Colonic mucosa (tissue), 4 donors: ENCODE results near the gene EFHC2. TPM values are rescaled to one million over a fixed set of nuclear protein-coding genes. Genes with fewer than 3 reads are reported as not detected.

Experiments
- DNase-seq: peaks from one replicate; pipeline ENCODE4 v3.0.0-alpha.2; 2020
- H3K27ac ChIP-seq: fragments of 200-600 bp; one replicate; pipeline ENCODE4 v1.8.0; 2021
- H3K27me3 ChIP-seq: fragments of 200-600 bp; one replicate; pipeline ENCODE4 v1.8.0; 2021
- H3K36me3 ChIP-seq: fragments of 200-600 bp; one replicate; pipeline ENCODE4 v1.8.0; 2021
- H3K4me1 ChIP-seq: fragments of 200-600 bp; one replicate; pipeline ENCODE4 v1.8.0; 2021; ENCODE audit warnings: mild to moderate bottlenecking
- H3K4me3 ChIP-seq: fragments of 200-600 bp; one replicate; pipeline ENCODE4 v1.8.0; 2021
- H3K9ac ChIP-seq, 2 donors: one replicate each; pipeline ENCODE4 v1.7.0; 2013; ENCODE audit warnings: control low read depth in 2 of 2, low read depth in 2 of 2, low read length in 2 of 2
- H3K9me3 ChIP-seq: fragments of 200-600 bp; one replicate; pipeline ENCODE4 v1.8.0; 2021
- CTCF ChIP-seq: fragments of 200-600 bp; IDR thresholded peaks from one replicate; pipeline ENCODE4 v1.8.0; 2022; ENCODE audit warnings: antibody characterized with exemption, mild to moderate bottlenecking
- intact Hi-C: fragments of 100-400 bp; cut with DNase I; formaldehyde crosslinking; loops from one replicate; pipeline ENCODE4 v1.14.1; 2022
- total RNA-seq, 2 donors: library from RNA; stranded (reverse); fragmentation: NEBNext Ultra II Directional in 1 of 2; extraction: Animal tissue kit (Norgen Biotek cat#: 25700) in 1 of 2; gene quantifications; one replicate each; pipeline ENCODE4 v1.2.1, GENCODE V29; 2021
- donor health status: healthy.
- donor health status: DM: no; HTN: no; CAD: no.
- donor health status: DM: no; HTN: no; CAD: no.

EFHC2 gene
- total RNA-seq, 2 donors from 2014 or later = 0.57 to 2.0 TPM

- no peaks in the 10 kb centered on the region for H3K4me1 ChIP-seq
- H3K9me3 ChIP-seq = no peaks in the 10 kb centered on the region
- no peak for DNase-seq
- no peak overlapping the region for H3K9ac ChIP-seq
- no peak overlapping the region for H3K4me3 ChIP-seq
- intact Hi-C loops = no loop called here
- H3K27me3 ChIP-seq = no peaks in the 10 kb centered on the region
- no peak overlapping the region for H3K27ac ChIP-seq
- no peak for TF ChIP-seq CTCF
- no peaks in the 10 kb centered on the region for H3K36me3 ChIP-seq
Observed at GRCh38 chrX:44130189-44130588, 213.3 kb downstream of the EFHC2 start.

GRCh38 chrX:44113337-44113736 lies 230.1 kb downstream of the EFHC2 start:
- Histone ChIP-seq H3K9me3 (no peaks in the 10 kb centered on the region), H3K36me3 (no peaks in the 10 kb centered on the region), H3K27me3 (no peaks in the 10 kb centered on the region), H3K4me3 (no peak overlapping the region), H3K9ac (no peak overlapping the region), H3K4me1 (no peaks in the 10 kb centered on the region), H3K27ac (no peak overlapping the region)
- TF ChIP-seq CTCF = no peak
- no peak for DNase-seq
- intact Hi-C loops = no loop called here

GRCh38 chrX:44106864-44107263 lies 236.6 kb downstream of the EFHC2 start:
- Histone ChIP-seq H3K36me3 (no peaks in the 10 kb centered on the region), H3K4me1 (no peaks in the 10 kb centered on the region)

GRCh38 chrX:44105228-44105913 lies 238.1 kb downstream of the EFHC2 start:
- Histone ChIP-seq H3K27ac (no peak overlapping the region), H3K36me3 (no peaks in the 10 kb centered on the region), H3K4me3 (no peak overlapping the region), H3K9ac (no peak overlapping the region), H3K4me1 (no peaks in the 10 kb centered on the region), H3K9me3 (no peaks in the 10 kb centered on the region), H3K27me3 (no peaks in the 10 kb centered on the region)
- no peak for TF ChIP-seq CTCF
- DNase-seq = no peak
- intact Hi-C loops = no loop called here

More at GRCh38 chrX:44106864-44107263, 236.6 kb downstream of the EFHC2 start:
- H3K9ac ChIP-seq = no peak overlapping the region
- intact Hi-C loops = no loop called here
- no peak for DNase-seq
- no peaks in the 10 kb centered on the region for H3K9me3 ChIP-seq
- TF ChIP-seq CTCF = no peak
- no peaks in the 10 kb centered on the region for H3K27me3 ChIP-seq
- H3K27ac ChIP-seq = no peak overlapping the region
- no peak overlapping the region for H3K4me3 ChIP-seq

GRCh38 chrX:44104699-44105098 lies 238.8 kb downstream of the EFHC2 start:
- H3K4me3 ChIP-seq = no peak overlapping the region
- no peak for DNase-seq

More at GRCh38 chrX:44104699-44105098, 238.8 kb downstream of the EFHC2 start:
- Histone ChIP-seq H3K9ac (no peak overlapping the region), H3K27ac (no peak overlapping the region), H3K27me3 (no peaks in the 10 kb centered on the region), H3K36me3 (no peaks in the 10 kb centered on the region), H3K9me3 (no peaks in the 10 kb centered on the region), H3K4me1 (no peaks in the 10 kb centered on the region)
- intact Hi-C loops = no loop called here
- no peak for TF ChIP-seq CTCF
